ENCODE results near the gene ERGIC1.

DNA sequence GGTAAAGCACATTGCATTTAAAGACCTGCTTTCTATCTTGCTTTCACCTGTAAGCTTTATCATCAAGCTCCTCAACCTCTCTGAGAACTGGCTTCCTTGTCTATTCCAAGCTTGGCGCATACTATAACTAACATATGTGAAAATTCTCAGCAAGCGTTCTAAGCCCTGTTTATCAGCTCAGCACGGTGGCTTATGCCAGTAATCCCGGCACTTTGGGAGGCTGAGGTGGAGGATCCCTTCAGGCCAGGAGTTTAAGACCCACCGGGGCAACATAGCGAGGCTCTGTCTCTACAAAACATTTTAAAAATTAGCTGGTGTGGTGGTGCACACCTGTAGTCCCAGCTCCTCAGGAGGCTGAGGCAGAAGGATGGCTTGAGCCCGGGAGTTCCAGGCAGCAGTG, 147.9 kb downstream of the ERGIC1 start:
- TF ChIP-seq POLR2A (IDR thresholded peaks at IDR 0.05): peak in 1 of 3 donors; percentile 7
- TF ChIP-seq, protein P1, sequence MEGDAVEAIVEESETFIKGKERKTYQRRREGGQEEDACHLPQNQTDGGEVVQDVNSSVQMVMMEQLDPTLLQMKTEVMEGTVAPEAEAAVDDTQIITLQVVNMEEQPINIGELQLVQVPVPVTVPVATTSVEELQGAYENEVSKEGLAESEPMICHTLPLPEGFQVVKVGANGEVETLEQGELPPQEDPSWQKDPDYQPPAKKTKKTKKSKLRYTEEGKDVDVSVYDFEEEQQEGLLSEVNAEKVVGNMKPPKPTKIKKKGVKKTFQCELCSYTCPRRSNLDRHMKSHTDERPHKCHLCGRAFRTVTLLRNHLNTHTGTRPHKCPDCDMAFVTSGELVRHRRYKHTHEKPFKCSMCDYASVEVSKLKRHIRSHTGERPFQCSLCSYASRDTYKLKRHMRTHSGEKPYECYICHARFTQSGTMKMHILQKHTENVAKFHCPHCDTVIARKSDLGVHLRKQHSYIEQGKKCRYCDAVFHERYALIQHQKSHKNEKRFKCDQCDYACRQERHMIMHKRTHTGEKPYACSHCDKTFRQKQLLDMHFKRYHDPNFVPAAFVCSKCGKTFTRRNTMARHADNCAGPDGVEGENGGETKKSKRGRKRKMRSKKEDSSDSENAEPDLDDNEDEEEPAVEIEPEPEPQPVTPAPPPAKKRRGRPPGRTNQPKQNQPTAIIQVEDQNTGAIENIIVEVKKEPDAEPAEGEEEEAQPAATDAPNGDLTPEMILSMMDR (IDR thresholded peaks at IDR 0.05): no peak

Measured in body of pancreas (tissue), 4 donors.